GM23248 (cell line): ENCODE results near the gene NEURL4. TPM values are rescaled to one million over a fixed set of nuclear protein-coding genes. Genes with fewer than 3 reads are reported as not detected.
"Not testable (repeated sequence)": the region's sequence is repeated elsewhere in the genome, so short reads cannot be mapped to it uniquely, and the experiment has no call there.

ENCODE experiments used
- DNase-seq: peaks from one replicate; pipeline ENCODE4 v3.0.0-alpha.2; 2015
- H2AFZ ChIP-seq: fragments of 200-600 bp; sonication (generic); 2 replicates; pipeline ENCODE4 v1.6.1; 2016; ENCODE audit warnings: antibody characterized with exemption
- H3F3A ChIP-seq: fragments of 200-600 bp; sonication (generic); 2 replicates; pipeline ENCODE4 v1.6.1; 2016; ENCODE audit warnings: mild to moderate bottlenecking, antibody characterized with exemption, mixed run types; ENCODE audit not compliant: insufficient read depth
- H3K27ac ChIP-seq: fragments of 200-600 bp; sonication (generic); 2 replicates; pipeline ENCODE4 v1.5.1; 2016; ENCODE audit warnings: mild to moderate bottlenecking
- H3K27me3 ChIP-seq: fragments of 200-600 bp; sonication (generic); replicated peaks from 2 replicates; pipeline ENCODE4 v1.6.1; 2016; ENCODE audit warnings: mild to moderate bottlenecking; ENCODE audit not compliant: insufficient read depth
- H3K36me3 ChIP-seq: fragments of 200-600 bp; sonication (generic); 2 replicates; pipeline ENCODE4 v1.6.1; 2016; ENCODE audit warnings: low read depth, mild to moderate bottlenecking
- H3K4me1 ChIP-seq: fragments of 200-600 bp; sonication (generic); 2 replicates; pipeline ENCODE4 v1.6.1; 2016; ENCODE audit warnings: mild to moderate bottlenecking; ENCODE audit not compliant: insufficient read depth
- H3K4me2 ChIP-seq: fragments of 200-600 bp; sonication (generic); one replicate; pipeline ENCODE4 v1.6.1; 2016; ENCODE audit warnings: mild to moderate bottlenecking; ENCODE audit not compliant: unreplicated experiment
- H3K4me3 ChIP-seq: fragments of 200-600 bp; sonication (generic); 2 replicates; pipeline ENCODE4 v1.5.1; 2016; ENCODE audit warnings: mild to moderate bottlenecking
- H3K79me2 ChIP-seq: fragments of 200-600 bp; sonication (generic); 2 replicates; pipeline ENCODE4 v1.6.1; 2016; ENCODE audit warnings: mild to moderate bottlenecking; ENCODE audit not compliant: insufficient read depth
- H3K9ac ChIP-seq: fragments of 200-600 bp; sonication (generic); 2 replicates; pipeline ENCODE4 v1.6.1; 2016; ENCODE audit warnings: mild to moderate bottlenecking
- H3K9me2 ChIP-seq: fragments of 200-600 bp; sonication (generic); 2 replicates; pipeline ENCODE4 v1.6.1; 2016; ENCODE audit warnings: mixed run types, mild to moderate bottlenecking, moderate library complexity; ENCODE audit not compliant: insufficient read depth
- H3K9me3 ChIP-seq: fragments of 200-600 bp; sonication (generic); one replicate; pipeline ENCODE4 v1.6.1; 2017; ENCODE audit warnings: low read depth
- H4K20me1 ChIP-seq: fragments of 200-600 bp; sonication (generic); 2 replicates; pipeline ENCODE4 v1.6.0; 2016; ENCODE audit not compliant: insufficient read depth
- EZH2 ChIP-seq: fragments of 200-600 bp; sonication (generic); IDR thresholded peaks from 2 replicates; pipeline ENCODE4 v1.6.1; 2018; ENCODE audit warnings: antibody characterized with exemption, mild to moderate bottlenecking; ENCODE audit not compliant: insufficient read depth, poor library complexity, severe bottlenecking
- EZH2phosphoT487 ChIP-seq: fragments of 200-600 bp; sonication (generic); IDR thresholded peaks from 2 replicates; pipeline ENCODE4 v1.6.1; 2018; ENCODE audit warnings: antibody characterized with exemption, moderate library complexity, mild to moderate bottlenecking, low read depth; ENCODE audit not compliant: insufficient read depth
- WGBS, 2 experiments: methylation state at CpG; one replicate each; pipeline ENCODE4 v1.1.6; 2015 to 2017; ENCODE audit warnings: low lambda C conversion rate in 2 of 2, low coverage in 1 of 2; ENCODE audit errors: missing lambda C conversion rate in 2 of 2; 5-methylcytosine and 5-hydroxymethylcytosine counted together
- in situ Hi-C: fragments of 300-500 bp; cut with MboI; formaldehyde crosslinking; loops from 2 replicates; pipeline ENCODE4 v1.15.0; 2020
- polyA plus RNA-seq: library from polyadenylated mRNA; unstranded; fragments of >200 nt; fragmentation: Nextera tagmentation; extraction: Ambion mirVana; gene quantifications from 2 replicates; pipeline ENCODE4 v1.2.1, GENCODE V29; 2016
- total RNA-seq: library from RNA; depleted of rRNA; stranded (reverse); fragments of >200 nt; shearing (Covaris generic); gene quantifications from 2 replicates; pipeline ENCODE4 v1.2.3, GENCODE V29; 2014

Gene NEURL4
- total and polyA plus RNA-seq, 2 experiments from 2014 or later: 2.0 to 12.8 TPM

- Histone ChIP-seq H3K27ac (no peak within 1 kb of the TSS), H3K4me3 (no peak within 1 kb of the TSS), H3K4me2 (no peak within 1 kb of the TSS), H3K9ac (no peak within 1 kb of the TSS), H3K9me3 (no peaks in the 10 kb centered on the region), H3K27me3 (0 out of 2 replicates have a peak, but pooled peaks cover 3% of the 10 kb centered on the region), H3K36me3 (no peaks in the 10 kb centered on the region), H3K4me1 (no peaks in the 10 kb centered on the region), H3K9me2 (no peaks in the 10 kb centered on the region), H2AFZ (no peak within 1 kb of the TSS), H3K79me2 (no peaks in the 10 kb centered on the region), H3F3A (no peaks in the 10 kb centered on the region), H4K20me1 (no peaks in the 10 kb centered on the region)
- no peak for TF ChIP-seq EZH2phosphoT487
- no peak for TF ChIP-seq EZH2
- DNase-seq: no peak
- WGBS, 2 experiments: 19 to 28% methylated on average over 12 to 17 of the region's 17 CpGs
- in situ Hi-C loops: no loop called here
These were observed 7.4 kb upstream of the NEURL4 start, which contains the start of gene ACAP1 for GRCh38 chr17:7336240-7337175. ACAP1 (plus strand) TSS chr17:7336529; CDS start chr17:7336735, 206 bp downstream.

- H3K4me1 ChIP-seq, H3K9me2 ChIP-seq, H3K36me3 ChIP-seq, H2AFZ ChIP-seq, in situ Hi-C loops, H3K4me2 ChIP-seq, H3K79me2 ChIP-seq, H3K9ac ChIP-seq, DNase-seq, H4K20me1 ChIP-seq, H3K27ac ChIP-seq, H3K27me3 ChIP-seq, H3K9me3 ChIP-seq, H3K4me3 ChIP-seq, H3F3A ChIP-seq: not testable (repeated sequence)
- WGBS, 2 experiments: 74 to 79% methylated on average over 12 to 13 of the region's 13 CpGs
These were observed 6.6 kb upstream of the NEURL4 start for GRCh38 chr17:7335765-7336164.

GRCh38 chr17:7334938-7335538 lies 5.9 kb upstream of the NEURL4 start:
- Histone ChIP-seq H3F3A (no peaks in the 10 kb centered on the region), H3K9me3 (no peaks in the 10 kb centered on the region), H3K4me2 (no peak overlapping the region), H3K4me3 (no peak overlapping the region), H3K79me2 (no peaks in the 10 kb centered on the region), H3K27me3 (no peaks in the 10 kb centered on the region), H2AFZ (no peak overlapping the region), H3K9ac (no peak overlapping the region), H4K20me1 (no peaks in the 10 kb centered on the region), H3K27ac (no peak overlapping the region), H3K4me1 (no peaks in the 10 kb centered on the region), H3K9me2 (no peaks in the 10 kb centered on the region), H3K36me3 (no peaks in the 10 kb centered on the region)
- no peak for DNase-seq
- 67 to 75% methylated on average over 3 of the region's 3 CpGs for WGBS, 2 experiments
- in situ Hi-C loops: no loop called here
- TF ChIP-seq EZH2phosphoT487: no peak
- TF ChIP-seq EZH2: no peak

GRCh38 chr17:7332600-7333069 lies 3.5 kb upstream of the NEURL4 start:
- H3K9me2 ChIP-seq, H3K36me3 ChIP-seq, H3K9ac ChIP-seq, H3F3A ChIP-seq, H4K20me1 ChIP-seq, H3K27ac ChIP-seq, H3K4me2 ChIP-seq, H3K4me1 ChIP-seq, H3K27me3 ChIP-seq, H3K4me3 ChIP-seq, H3K9me3 ChIP-seq, DNase-seq, in situ Hi-C loops, H2AFZ ChIP-seq: not testable (repeated sequence)
- WGBS, 2 experiments: 31 to 35% methylated on average over 14 of the region's 14 CpGs
- peaks cover 13% of the 10 kb centered on the region for H3K79me2 ChIP-seq
